GM06990 (cell line): Measurements from ENCODE around the gene ASIC2.

Source experiments
- DNase-seq: peaks from one replicate; pipeline ENCODE4 v3.0.0-alpha.2; 2011; ENCODE audit not compliant: insufficient read length; ENCODE audit errors: extremely low read depth
- H3K27me3 ChIP-seq: replicated peaks from 2 replicates; pipeline ENCODE4 v1.6.0; 2011; ENCODE audit warnings: low read length; ENCODE audit not compliant: control insufficient read depth, insufficient read depth
- H3K36me3 ChIP-seq: 2 replicates; pipeline ENCODE4 v1.5.1; 2011; ENCODE audit warnings: low read length; ENCODE audit not compliant: control insufficient read depth, insufficient read depth
- H3K4me3 ChIP-seq: replicated peaks from 2 replicates; pipeline ENCODE4 v1.5.1; 2011; ENCODE audit warnings: low read depth, mild to moderate bottlenecking, control low read depth, low read length
- CTCF ChIP-seq: IDR thresholded peaks from 2 replicates; pipeline ENCODE4 v1.5.1; 2011; ENCODE audit warnings: low read length, control low read depth, mild to moderate bottlenecking, inconsistent platforms; ENCODE audit not compliant: insufficient read depth, poor library complexity, severe bottlenecking

ASIC2 gene

DNA sequence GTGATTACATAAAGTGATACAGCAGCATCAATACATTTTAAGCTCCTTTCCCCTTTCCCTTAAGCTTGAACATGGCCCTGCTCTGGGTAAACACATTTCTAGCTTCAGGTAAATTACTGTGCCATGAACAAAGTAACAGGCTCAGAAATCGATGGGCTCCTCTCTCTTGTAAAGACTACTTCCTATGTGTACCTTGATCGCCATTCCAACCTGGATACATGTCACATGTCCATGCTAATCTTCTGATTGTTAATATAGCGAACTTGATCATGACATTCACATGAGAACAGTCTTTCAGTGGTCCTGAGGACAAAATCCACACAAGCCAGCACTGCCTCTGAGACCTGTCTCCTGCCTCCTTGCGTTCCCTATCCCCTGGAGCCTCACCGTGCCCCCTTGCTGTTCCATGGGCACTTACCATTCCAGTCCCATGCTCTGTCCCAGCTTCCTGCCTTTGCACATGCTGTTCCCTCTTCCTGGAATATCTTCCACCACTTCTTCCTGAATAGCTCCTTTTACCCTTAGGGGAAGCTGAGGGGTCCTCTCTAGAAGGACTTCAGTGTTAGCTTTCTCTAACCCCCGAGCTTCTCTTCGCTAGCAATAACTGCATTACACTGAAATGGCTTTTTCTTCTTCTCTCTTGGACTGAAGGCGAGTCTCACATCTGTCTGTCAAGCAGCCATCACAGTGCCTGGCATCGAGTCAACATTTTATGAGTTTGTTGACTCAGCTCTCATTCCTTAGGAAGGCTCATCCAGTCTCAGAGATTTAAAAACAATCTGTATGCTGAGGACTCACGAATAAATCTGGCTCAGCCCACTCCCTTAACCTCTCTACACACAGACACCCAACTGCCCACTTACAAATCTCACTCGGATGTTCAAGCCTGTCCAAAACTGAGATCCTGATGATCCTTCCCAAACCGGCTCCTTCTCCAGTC is 93.3 kb downstream of the ASIC2 start:
- no peaks in the 10 kb centered on the region for H3K36me3 ChIP-seq
- no peak for TF ChIP-seq CTCF
- no peak for DNase-seq
- no peak overlapping the region for H3K4me3 ChIP-seq
- no peaks in the 10 kb centered on the region; the same call in 1 of the 2 replicates for H3K27me3 ChIP-seq

GRCh38 chr17:33198954-33199353 is 94.1 kb downstream of the ASIC2 start:
- DNase-seq = no peak
- no peaks in the 10 kb centered on the region; the same call in 1 of the 2 replicates for H3K27me3 ChIP-seq
- H3K4me3 ChIP-seq = no peak overlapping the region
- no peak for TF ChIP-seq CTCF
- no peaks in the 10 kb centered on the region for H3K36me3 ChIP-seq

DNA sequence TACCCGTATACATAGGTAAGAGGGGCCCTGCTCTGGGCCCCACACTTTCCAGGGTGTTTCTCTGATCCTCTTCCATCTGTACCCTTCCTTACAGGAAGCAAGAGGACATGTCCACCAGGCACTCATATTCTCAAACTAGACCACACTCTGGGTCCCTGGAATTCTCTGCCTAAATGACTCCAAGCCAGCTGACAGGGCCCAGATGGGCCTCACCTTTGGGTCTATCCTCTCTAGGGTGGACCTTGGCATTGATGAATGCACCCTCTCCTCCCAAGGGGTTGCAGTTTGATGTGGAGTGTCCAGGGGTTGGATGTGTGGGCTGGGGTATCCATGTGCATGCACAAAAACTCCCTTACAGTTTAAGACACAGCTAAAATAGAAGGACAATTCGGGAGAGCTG is 95.8 kb downstream of the ASIC2 start:
- Histone ChIP-seq H3K4me3 (no peak overlapping the region), H3K27me3 (no peaks in the 10 kb centered on the region; the same call in 1 of the 2 replicates), H3K36me3 (no peaks in the 10 kb centered on the region)
- no peak for TF ChIP-seq CTCF
- no peak for DNase-seq

DNA sequence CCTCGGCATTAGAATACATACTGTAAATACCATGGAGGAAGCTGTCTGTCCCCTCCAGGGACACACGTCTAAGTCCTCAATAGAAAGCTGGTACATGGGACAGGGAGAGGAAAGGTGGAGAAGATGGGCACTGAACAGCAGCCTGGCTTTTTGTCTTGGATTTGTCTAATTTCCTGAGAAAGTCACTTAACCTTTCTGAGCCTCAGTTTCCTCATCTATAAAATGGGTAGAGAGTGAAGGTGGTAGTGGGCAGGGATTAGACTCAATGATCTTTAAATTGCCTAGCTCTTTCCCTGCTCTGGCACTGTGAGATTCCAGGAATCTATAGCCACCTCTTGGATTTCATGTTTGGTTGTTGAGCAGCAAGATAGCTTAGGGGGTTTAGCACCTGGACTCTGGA is 96.2 kb downstream of the ASIC2 start:
- Histone ChIP-seq H3K36me3 (no peaks in the 10 kb centered on the region), H3K4me3 (no peak overlapping the region), H3K27me3 (no peaks in the 10 kb centered on the region; the same call in 1 of the 2 replicates)
- TF ChIP-seq CTCF = no peak
- no peak for DNase-seq

DNA sequence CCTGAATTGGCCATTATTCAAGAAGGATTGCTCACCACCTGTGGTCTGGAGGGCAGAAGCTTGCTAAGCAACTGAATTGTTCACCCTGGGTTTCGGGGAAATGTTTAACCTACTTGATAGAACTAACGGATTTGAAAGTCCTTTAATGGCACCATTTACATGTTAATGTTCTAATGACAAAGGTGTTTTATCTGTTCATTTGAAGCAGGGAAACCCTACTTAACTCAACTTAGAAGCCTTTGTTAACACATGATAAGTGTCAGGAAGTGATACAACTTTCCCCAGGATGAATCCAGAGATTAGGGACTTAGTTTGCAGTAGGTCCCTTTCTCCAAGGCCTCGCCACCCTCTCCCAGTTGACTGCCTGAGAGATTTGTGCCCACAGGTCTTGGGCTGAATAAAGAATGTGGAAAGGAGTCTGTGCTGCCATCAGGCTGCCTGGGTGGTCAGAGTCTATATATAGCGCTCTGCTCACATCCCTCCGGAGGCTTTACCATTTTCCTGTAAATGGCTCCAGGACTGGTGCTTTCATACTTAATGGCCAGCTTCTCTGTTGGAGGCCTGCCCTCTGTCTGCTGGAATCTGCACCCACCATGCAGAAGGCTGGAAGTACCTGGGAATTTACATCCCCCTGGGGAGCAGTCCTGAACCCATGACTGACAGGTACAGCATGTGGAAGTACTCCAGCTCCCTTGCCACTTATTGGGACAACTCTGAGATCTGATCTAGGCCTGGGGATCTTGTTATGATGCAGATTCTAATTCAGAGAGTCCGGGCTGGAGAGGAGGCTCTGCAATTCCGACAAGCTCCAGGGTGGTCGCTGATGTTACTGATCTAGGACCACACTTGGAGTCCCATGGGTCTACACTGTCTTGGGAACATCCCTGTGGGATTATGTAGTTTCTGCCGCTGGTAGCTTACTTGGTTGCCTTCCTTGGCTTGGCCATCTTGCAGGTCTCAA is 99.9 kb downstream of the ASIC2 start:
- H3K27me3 ChIP-seq = no peaks in the 10 kb centered on the region; the same call in 1 of the 2 replicates
- TF ChIP-seq CTCF = no peak
- H3K36me3 ChIP-seq = no peaks in the 10 kb centered on the region
- no peak for DNase-seq
- H3K4me3 ChIP-seq = no peak overlapping the region
